Smooth muscle cell (in vitro differentiated cells): ENCODE data around the gene PARD6A. TPM values are rescaled to one million over a fixed set of nuclear protein-coding genes. Genes with fewer than 3 reads are reported as not detected.

ENCODE experiments used
- DNase-seq: peaks from one replicate; lab custom pipeline; 2025; ENCODE audit not compliant: unreplicated experiment; lab: John Stamatoyannopoulos, UW
- H2AFZ ChIP-seq: fragments of 200-600 bp; sonication (generic); 2 replicates; pipeline ENCODE4 v1.6.0; 2016; ENCODE audit warnings: antibody characterized with exemption, low read depth, mild to moderate bottlenecking
- H3F3A ChIP-seq: fragments of 200-600 bp; sonication (generic); 2 replicates; pipeline ENCODE4 v1.6.0; 2017; ENCODE audit warnings: antibody characterized with exemption, low read depth
- H3K27ac ChIP-seq: fragments of 200-600 bp; sonication (generic); 2 replicates; pipeline ENCODE4 v1.5.1; 2016; ENCODE audit warnings: low read depth, mild to moderate bottlenecking
- H3K27me3 ChIP-seq: fragments of 200-600 bp; sonication (generic); 2 replicates; pipeline ENCODE4 v1.6.1; 2016; ENCODE audit warnings: low read depth, mild to moderate bottlenecking
- H3K36me3 ChIP-seq: fragments of 200-600 bp; sonication (generic); 2 replicates; pipeline ENCODE4 v1.5.1; 2016; ENCODE audit warnings: low read depth
- H3K4me1 ChIP-seq: fragments of 200-600 bp; sonication (generic); 2 replicates; pipeline ENCODE4 v1.5.1; 2016; ENCODE audit warnings: low read depth
- H3K4me2 ChIP-seq: fragments of 200-600 bp; sonication (generic); 2 replicates; pipeline ENCODE4 v1.6.0; 2016; ENCODE audit warnings: mild to moderate bottlenecking
- H3K4me3 ChIP-seq: fragments of 200-600 bp; sonication (generic); 2 replicates; pipeline ENCODE4 v1.5.1; 2016; ENCODE audit warnings: mild to moderate bottlenecking
- H3K79me2 ChIP-seq: fragments of 200-600 bp; sonication (generic); 2 replicates; pipeline ENCODE4 v1.6.0; 2016; ENCODE audit warnings: low read depth, mild to moderate bottlenecking
- H3K9ac ChIP-seq: fragments of 200-600 bp; sonication (generic); 2 replicates; pipeline ENCODE4 v1.6.0; 2016; ENCODE audit warnings: low read depth
- H3K9me3 ChIP-seq: fragments of 200-600 bp; sonication (generic); replicated peaks from 2 replicates; pipeline ENCODE4 v1.5.1; 2016; ENCODE audit warnings: low read depth
- H4K20me1 ChIP-seq: fragments of 200-600 bp; sonication (generic); 2 replicates; pipeline ENCODE4 v1.6.0; 2016; ENCODE audit warnings: low read depth
- CTCF ChIP-seq: fragments of 200-600 bp; sonication (generic); IDR thresholded peaks from 2 replicates; pipeline ENCODE4 v1.5.1; 2017; ENCODE audit warnings: borderline replicate concordance, mild to moderate bottlenecking, antibody characterized with exemption; ENCODE audit not compliant: insufficient read depth, poor library complexity, severe bottlenecking
- WGBS: methylation state at CpG from one replicate; pipeline ENCODE4 v1.1.7; 2016; ENCODE audit warnings: low lambda C conversion rate; 5-methylcytosine and 5-hydroxymethylcytosine counted together
- polyA plus RNA-seq: library from polyadenylated mRNA; unstranded; fragments of >200 nt; fragmentation: Nextera tagmentation; extraction: Ambion mirVana; gene quantifications from 2 replicates; pipeline ENCODE4 v1.2.1, GENCODE V29; 2016
- total RNA-seq: library from RNA; depleted of rRNA; stranded (reverse); fragments of >200 nt; gene quantifications from 2 replicates; pipeline ENCODE4 v1.2.3, GENCODE V29; 2014

Gene PARD6A
- total and polyA plus RNA-seq, 2 experiments from 2014 or later: 0.36 to 0.58 TPM

- Histone ChIP-seq H2AFZ (no peak overlapping the region), H3K9me3 (no peaks in the 10 kb centered on the region), H3K4me2 (no peak overlapping the region), H3K27ac (no peak overlapping the region), H3K79me2 (peaks cover 40% of the 10 kb centered on the region), H3K27me3 (no peaks in the 10 kb centered on the region), H3K4me1 (no peaks in the 10 kb centered on the region), H3K9ac (no peak overlapping the region), H3K36me3 (no peaks in the 10 kb centered on the region), H4K20me1 (peaks cover 43% of the 10 kb centered on the region), H3K4me3 (no peak overlapping the region), H3F3A (no peaks in the 10 kb centered on the region)
- DNase-seq: no peak
- WGBS: 86% methylated on average over 4 of the region's 4 CpGs
- TF ChIP-seq CTCF: no peak
Observed at GRCh38 chr16:67702130-67702529, 41.4 kb downstream of the PARD6A start.

- H3K27me3 ChIP-seq: no peaks in the 10 kb centered on the region
- H3K36me3 ChIP-seq: no peaks in the 10 kb centered on the region
- H2AFZ ChIP-seq: no peak overlapping the region
- H3K27ac ChIP-seq: no peak overlapping the region
- H3K79me2 ChIP-seq: peaks cover 46% of the 10 kb centered on the region
- peaks cover 52% of the 10 kb centered on the region for H4K20me1 ChIP-seq
- WGBS: 77% methylated on average over 2 of the region's 2 CpGs
- H3K4me2 ChIP-seq: no peak overlapping the region
- no peaks in the 10 kb centered on the region for H3K9me3 ChIP-seq
- no peak overlapping the region for H3K9ac ChIP-seq
- no peak for TF ChIP-seq CTCF
- no peak for DNase-seq
- H3F3A ChIP-seq: no peaks in the 10 kb centered on the region
- H3K4me3 ChIP-seq: no peak overlapping the region
- no peaks in the 10 kb centered on the region for H3K4me1 ChIP-seq
Observed at GRCh38 chr16:67703626-67704025, 42.9 kb downstream of the PARD6A start.

DNA sequence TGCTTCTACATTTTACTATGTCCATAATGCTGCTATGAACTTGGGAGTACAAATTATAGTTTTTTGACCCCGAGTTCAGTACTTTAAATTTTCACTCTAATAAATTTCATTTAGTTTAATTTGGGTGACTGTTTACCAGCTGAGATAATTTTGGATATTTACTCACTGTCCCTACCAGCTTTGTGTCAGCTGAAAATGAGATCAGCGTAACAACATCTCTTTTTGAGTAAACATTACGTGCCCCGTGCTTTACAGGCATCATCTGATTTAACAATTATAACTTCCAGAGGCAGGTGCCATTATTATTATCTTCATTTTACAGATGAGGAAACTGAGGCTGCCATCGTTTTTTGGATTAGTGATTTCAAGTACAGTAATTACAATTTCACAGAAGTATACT, 43.4 kb downstream of the PARD6A start:
- Histone ChIP-seq H3K4me3 (no peak overlapping the region), H3K4me2 (no peak overlapping the region), H3K4me1 (no peaks in the 10 kb centered on the region), H3K27me3 (no peaks in the 10 kb centered on the region), H3K27ac (no peak overlapping the region), H3K9me3 (no peaks in the 10 kb centered on the region), H3F3A (no peaks in the 10 kb centered on the region), H4K20me1 (peaks cover 57% of the 10 kb centered on the region), H3K79me2 (peaks cover 50% of the 10 kb centered on the region), H3K9ac (no peak overlapping the region), H2AFZ (no peak overlapping the region), H3K36me3 (no peaks in the 10 kb centered on the region)
- 95% methylated on average over 5 of the region's 5 CpGs for WGBS
- no peak for DNase-seq
- no peak for TF ChIP-seq CTCF

- Histone ChIP-seq H3K36me3 (no peaks in the 10 kb centered on the region), H3K27me3 (no peaks in the 10 kb centered on the region), H3K4me3 (no peak overlapping the region), H3K4me2 (no peak overlapping the region), H3F3A (no peaks in the 10 kb centered on the region), H4K20me1 (peaks cover 85% of the 10 kb centered on the region), H2AFZ (no peak overlapping the region), H3K79me2 (peaks cover 73% of the 10 kb centered on the region), H3K4me1 (no peaks in the 10 kb centered on the region), H3K9ac (no peak overlapping the region), H3K27ac (no peak overlapping the region), H3K9me3 (no peaks in the 10 kb centered on the region)
- no peak for DNase-seq
- TF ChIP-seq CTCF: no peak
- WGBS: 100% methylated on average over 4 of the region's 4 CpGs
Observed at GRCh38 chr16:67707210-67707609, 46.5 kb downstream of the PARD6A start.
